Esophagus muscularis mucosa (tissue), 4 donors: Measurements from ENCODE around the gene NUDT14. TPM values are rescaled to one million over a fixed set of nuclear protein-coding genes. Genes with fewer than 3 reads are reported as not detected.

ENCODE experiments used
- DNase-seq: peaks from one replicate; pipeline ENCODE4 v3.0.0-alpha.2; 2017; ENCODE audit errors: extremely low spot score
- H3K27ac ChIP-seq, 4 donors: fragments of 200-600 bp; sonication (generic); replicated peaks in 1 of 4; 1 replicate in 3 of 4; 2 replicates in 1 of 4; pipeline ENCODE4 v1.5.1; 2016 to 2019; ENCODE audit warnings: mild to moderate bottlenecking in 1 of 4
- H3K27me3 ChIP-seq, 4 donors: fragments of 200-600 bp; sonication (generic); one replicate each; pipeline versions ENCODE4 v1.5.1 to v1.6.0; 2016 to 2019
- H3K36me3 ChIP-seq, 4 donors: fragments of 200-600 bp; sonication (generic); one replicate each; pipeline ENCODE4 v1.5.1; 2016 to 2019
- H3K4me1 ChIP-seq, 4 donors: fragments of 200-600 bp; sonication (generic); one replicate each; pipeline ENCODE4 v1.5.1; 2016 to 2019
- H3K4me3 ChIP-seq, 4 donors: fragments of 200-600 bp; sonication (generic); 1 replicate in 2 of 4; 2 replicates in 2 of 4; pipeline ENCODE4 v1.5.1; 2016 to 2019; ENCODE audit warnings: mild to moderate bottlenecking in 4 of 4, moderate library complexity in 1 of 4
- H3K9me3 ChIP-seq, 4 donors: fragments of 200-600 bp; sonication (generic); 1 replicate in 3 of 4; 2 replicates in 1 of 4; pipeline ENCODE4 v1.5.1; 2016 to 2019
- EP300 ChIP-seq: sonication (generic); formaldehyde crosslinking; IDR thresholded peaks from one replicate; pipeline ENCODE4 v1.6.1; 2017; ENCODE audit warnings: antibody characterized with exemption
- POLR2A ChIP-seq: fragments of 450-650 bp; IDR thresholded peaks from one replicate; pipeline ENCODE4 v1.6.1; 2017; ENCODE audit warnings: antibody characterized with exemption, moderate library complexity, mild to moderate bottlenecking, low read depth
- POLR2AphosphoS5 ChIP-seq, 2 donors: sonication (generic); formaldehyde crosslinking; IDR thresholded peaks; one replicate each; pipeline ENCODE4 v1.6.1; 2017; ENCODE audit warnings: antibody characterized with exemption in 2 of 2
- WGBS: methylation state at CpG from one replicate; pipeline ENCODE4 v1.1.5; 2018; 5-methylcytosine and 5-hydroxymethylcytosine counted together
- intact Hi-C: fragments of 100-400 bp; cut with DNase I; formaldehyde crosslinking; loops from one replicate; pipeline ENCODE4 v1.15.1; 2023
- total RNA-seq, 4 donors: library from RNA; depleted of rRNA; stranded (reverse); fragments of >200 nt; gene quantifications; one replicate each; pipeline versions ENCODE4 v1.1.0 to v1.2.1, GENCODE V29; 2016
- TF ChIP-seq, protein P1 (sequence below), 3 experiments: fragments of 200-600 bp in 2 of 3; fragments of 450-650 bp in 1 of 3; sonication (generic) in 2 of 3; IDR thresholded peaks; one replicate each; pipeline ENCODE4 v1.5.1; 2017 to 2019; ENCODE audit warnings: antibody characterized with exemption in 3 of 3, mild to moderate bottlenecking in 2 of 3, moderate library complexity in 1 of 3

Gene NUDT14
- total RNA-seq, 4 donors from 2014 or later = 2.1 to 6.2 (median 5.8) TPM

DNA sequence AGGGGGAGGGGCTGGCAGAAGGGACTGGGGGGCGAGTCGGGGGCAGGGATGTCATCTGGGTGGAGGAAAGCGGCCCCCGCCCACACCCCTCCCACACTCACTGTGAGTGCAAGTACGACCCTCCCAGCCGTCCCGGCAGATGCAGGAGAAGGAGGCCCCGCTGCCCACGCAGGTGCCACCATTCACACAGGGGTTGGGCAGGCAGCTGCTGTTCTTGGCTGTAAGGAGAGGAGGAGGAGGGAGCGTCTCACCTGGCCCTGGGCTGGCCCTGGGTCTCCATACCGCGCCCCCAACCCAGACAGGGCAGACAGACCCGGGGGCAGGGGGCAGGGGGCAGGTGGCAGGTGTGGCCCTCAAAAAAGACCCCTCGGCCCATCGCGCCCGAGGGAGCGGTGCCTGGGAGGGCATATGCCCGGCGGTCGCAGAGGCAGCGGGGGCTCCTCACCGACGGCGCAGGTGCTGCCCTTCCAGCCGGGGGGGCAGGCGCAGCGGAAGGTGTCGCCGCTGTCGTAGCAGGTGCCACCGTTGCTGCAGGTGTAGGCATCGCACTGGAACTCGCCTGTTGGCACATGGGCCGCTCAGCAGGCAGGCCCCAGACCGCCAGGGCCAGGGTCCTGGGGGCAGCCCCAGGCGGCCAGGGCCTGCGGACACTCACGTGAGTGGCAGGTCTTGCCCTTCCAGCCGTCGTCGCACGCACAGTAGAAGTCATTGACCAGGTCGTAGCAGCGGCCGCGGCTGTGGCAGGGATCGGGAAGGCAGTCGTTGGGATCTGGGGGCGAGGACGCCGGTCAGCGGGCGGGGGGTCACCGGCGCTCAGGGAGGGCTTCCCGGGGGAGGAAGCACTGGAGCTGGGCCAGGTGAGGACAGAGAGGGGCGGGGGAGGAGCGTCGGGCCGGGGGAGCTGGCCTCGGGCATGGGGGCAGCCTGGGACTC, 33.2 kb downstream of the NUDT14 start:
- WGBS = 90% methylated on average over 40 of the region's 62 CpGs
- DNase-seq = no peak
- no peak overlapping the region for H3K4me3 ChIP-seq
- H3K27me3 ChIP-seq = no peaks in the 10 kb centered on the region
- peaks cover 0 to 13% (median 4%) of the 10 kb centered on the region in 4 donors for H3K4me1 ChIP-seq
- H3K27ac ChIP-seq = no peak overlapping the region
- intact Hi-C loops = no loop called here
- no peaks in the 10 kb centered on the region for H3K9me3 ChIP-seq
- TF ChIP-seq POLR2A (no peak), POLR2AphosphoS5 (IDR thresholded peaks at IDR 0.05) (no peak), EP300 (no peak)
- TF ChIP-seq, protein P1, sequence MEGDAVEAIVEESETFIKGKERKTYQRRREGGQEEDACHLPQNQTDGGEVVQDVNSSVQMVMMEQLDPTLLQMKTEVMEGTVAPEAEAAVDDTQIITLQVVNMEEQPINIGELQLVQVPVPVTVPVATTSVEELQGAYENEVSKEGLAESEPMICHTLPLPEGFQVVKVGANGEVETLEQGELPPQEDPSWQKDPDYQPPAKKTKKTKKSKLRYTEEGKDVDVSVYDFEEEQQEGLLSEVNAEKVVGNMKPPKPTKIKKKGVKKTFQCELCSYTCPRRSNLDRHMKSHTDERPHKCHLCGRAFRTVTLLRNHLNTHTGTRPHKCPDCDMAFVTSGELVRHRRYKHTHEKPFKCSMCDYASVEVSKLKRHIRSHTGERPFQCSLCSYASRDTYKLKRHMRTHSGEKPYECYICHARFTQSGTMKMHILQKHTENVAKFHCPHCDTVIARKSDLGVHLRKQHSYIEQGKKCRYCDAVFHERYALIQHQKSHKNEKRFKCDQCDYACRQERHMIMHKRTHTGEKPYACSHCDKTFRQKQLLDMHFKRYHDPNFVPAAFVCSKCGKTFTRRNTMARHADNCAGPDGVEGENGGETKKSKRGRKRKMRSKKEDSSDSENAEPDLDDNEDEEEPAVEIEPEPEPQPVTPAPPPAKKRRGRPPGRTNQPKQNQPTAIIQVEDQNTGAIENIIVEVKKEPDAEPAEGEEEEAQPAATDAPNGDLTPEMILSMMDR (IDR thresholded peaks at IDR 0.05) = no peak
- peaks cover 0 to 88% (median 22%) of the 10 kb centered on the region in 4 donors for H3K36me3 ChIP-seq

DNA sequence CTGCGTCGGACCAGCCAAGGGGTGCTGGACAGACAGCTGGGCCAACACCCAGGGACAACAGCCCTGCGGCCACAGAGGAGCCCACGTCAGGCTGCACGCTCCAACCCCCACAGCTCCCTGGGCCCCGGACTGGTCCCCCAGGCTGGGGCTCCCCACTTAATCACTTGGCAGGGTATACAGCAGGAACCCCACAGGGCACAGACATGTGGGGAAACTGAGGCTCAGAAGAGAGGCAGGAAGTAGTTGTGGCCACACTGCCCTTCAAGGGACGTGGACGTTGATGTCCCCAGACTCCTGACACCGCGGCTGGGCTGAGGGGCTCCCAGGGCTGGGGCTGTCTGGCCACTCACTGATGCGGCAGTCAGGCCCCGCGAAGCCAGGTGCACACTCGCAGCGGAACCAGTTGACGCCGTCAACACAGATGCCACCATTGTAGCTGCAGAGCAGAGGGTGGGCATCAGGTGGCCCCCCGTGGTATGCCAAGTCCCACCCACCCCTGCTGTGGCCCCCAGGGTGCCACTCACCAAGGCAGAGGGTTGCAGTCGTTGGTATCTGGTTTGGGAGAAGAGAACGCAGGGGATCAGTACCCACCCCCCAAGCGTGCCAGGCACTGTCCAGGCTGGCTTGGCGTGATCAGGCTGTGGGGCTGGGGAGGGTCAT, 34.0 kb downstream of the NUDT14 start:
- Histone ChIP-seq H3K27ac (no peak overlapping the region), H3K4me1 (peaks cover 0 to 5% (median under 1%) of the 10 kb centered on the region in 4 donors), H3K36me3 (peaks cover 0 to 95% (median 27%) of the 10 kb centered on the region in 4 donors), H3K9me3 (no peaks in the 10 kb centered on the region), H3K27me3 (no peaks in the 10 kb centered on the region), H3K4me3 (no peak overlapping the region)
- 89% methylated on average over 10 of the region's 22 CpGs for WGBS
- DNase-seq = no peak
- intact Hi-C loops = no loop called here
- TF ChIP-seq EP300 (no peak), POLR2AphosphoS5 (IDR thresholded peaks at IDR 0.05) (no peak), POLR2A (no peak)
- TF ChIP-seq, protein P1 (IDR thresholded peaks at IDR 0.05) = no peak

DNA sequence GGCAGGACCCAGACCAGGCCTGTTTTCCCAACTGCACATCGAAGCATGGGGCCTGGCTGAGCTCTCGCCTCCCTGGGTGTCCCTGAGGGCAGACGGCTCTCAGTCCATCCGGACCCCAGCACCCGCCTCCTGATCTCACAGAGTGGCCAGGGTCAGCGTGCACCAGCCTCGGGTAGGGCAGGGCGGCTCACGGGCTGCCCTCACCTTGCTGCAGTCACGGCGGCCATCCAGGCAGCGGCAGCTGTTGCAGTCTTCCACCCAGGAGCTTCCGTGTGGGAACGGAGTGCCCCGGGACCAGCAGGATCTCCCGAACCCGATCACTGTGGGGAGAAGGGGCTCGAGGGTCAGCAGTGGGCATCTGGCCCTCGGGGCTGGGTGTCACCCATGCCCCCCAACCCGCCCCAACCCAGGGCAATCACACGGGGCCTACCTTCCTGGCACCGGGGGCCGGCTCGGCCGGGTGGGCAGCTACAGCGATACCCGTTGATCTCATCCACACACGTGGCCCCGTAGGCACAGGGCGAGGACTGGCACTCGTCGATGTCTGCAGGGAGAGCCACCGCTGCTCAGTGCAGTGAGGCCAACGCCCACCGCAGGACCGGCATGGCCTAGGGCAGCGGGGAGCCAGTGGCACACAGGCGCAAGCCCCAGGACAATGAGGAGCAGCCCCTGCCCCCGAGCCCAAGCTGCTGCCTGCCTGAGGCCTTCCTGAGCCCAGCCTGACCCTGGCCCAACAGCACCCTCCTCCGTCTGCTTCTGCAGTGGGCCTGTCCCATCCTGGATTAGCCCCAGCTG, 34.7 kb downstream of the NUDT14 start:
- intact Hi-C loops = no loop called here
- peaks cover 0 to under 1% (median 0%) of the 10 kb centered on the region in 4 donors for H3K9me3 ChIP-seq
- 100% methylated on average over 1 of the region's 40 CpGs for WGBS
- no peak overlapping the region for H3K27ac ChIP-seq
- H3K4me3 ChIP-seq = no peak overlapping the region
- no peaks in the 10 kb centered on the region for H3K4me1 ChIP-seq
- DNase-seq = no peak
- TF ChIP-seq POLR2A (no peak), POLR2AphosphoS5 (IDR thresholded peaks at IDR 0.05) (no peak), EP300 (no peak)
- TF ChIP-seq, protein P1 (IDR thresholded peaks at IDR 0.05) = no peak
- no peaks in the 10 kb centered on the region for H3K27me3 ChIP-seq
- H3K36me3 ChIP-seq = peaks cover 0 to 95% (median 27%) of the 10 kb centered on the region in 4 donors

GRCh38 chr14:105145381-105146180, 35.5 kb downstream of the NUDT14 start:
- H3K4me3 ChIP-seq = no peak overlapping the region
- H3K27ac ChIP-seq = no peak overlapping the region
- no peaks in the 10 kb centered on the region for H3K27me3 ChIP-seq
- 95% methylated on average over 10 of the region's 28 CpGs for WGBS
- TF ChIP-seq POLR2AphosphoS5 (IDR thresholded peaks at IDR 0.05) (no peak), POLR2A (no peak), EP300 (no peak)
- TF ChIP-seq, protein P1 (IDR thresholded peaks at IDR 0.05) = no peak
- intact Hi-C loops = no loop called here
- H3K9me3 ChIP-seq = peaks cover 0 to 8% (median 3%) of the 10 kb centered on the region in 4 donors
- peaks cover 0 to 95% (median 27%) of the 10 kb centered on the region in 4 donors for H3K36me3 ChIP-seq
- no peaks in the 10 kb centered on the region for H3K4me1 ChIP-seq
- no peak for DNase-seq
